HepG2 (cell line): ENCODE measurements around the gene PPRC1. TPM values are rescaled to one million over a fixed set of nuclear protein-coding genes. Genes with fewer than 3 reads are reported as not detected.

Experiments
- ATF7-NPFF ChIP-seq: sonication (generic); formaldehyde crosslinking; IDR thresholded peaks from 2 replicates; pipeline ENCODE4 v1.8.1; 2023; ENCODE audit warnings: mild to moderate bottlenecking, low read depth, missing genetic modification reagents, moderate library complexity
- DNMT1 ChIP-seq: sonication (generic); formaldehyde crosslinking; IDR thresholded peaks from 2 replicates; pipeline ENCODE4 v1.5.1; 2020; ENCODE audit warnings: mild to moderate bottlenecking, missing genetic modification reagents
- ETS1 ChIP-seq: sonication (generic); formaldehyde crosslinking; IDR thresholded peaks from 2 replicates; pipeline ENCODE4 v1.4.0; 2020; ENCODE audit warnings: missing genetic modification reagents
- GFI1 ChIP-seq: sonication (generic); formaldehyde crosslinking; IDR thresholded peaks from 2 replicates; pipeline ENCODE4 v1.5.0; 2020; ENCODE audit warnings: missing genetic modification reagents, mild to moderate bottlenecking, borderline replicate concordance
- HDAC2 ChIP-seq: sonication (generic); formaldehyde crosslinking; IDR thresholded peaks from 2 replicates; pipeline ENCODE4 v1.4.0; 2020; ENCODE audit warnings: missing genetic modification reagents
- HMGXB4 ChIP-seq, 2 experiments: sonication (generic) in 1 of 2; formaldehyde crosslinking in 1 of 2; IDR thresholded peaks; 2 replicates each; pipeline versions ENCODE4 v1.4.0 to v1.6.1; 2018 to 2020; ENCODE audit warnings: missing genetic modification reagents in 2 of 2, borderline replicate concordance in 1 of 2, low read depth in 1 of 2, mild to moderate bottlenecking in 1 of 2, missing biosample characterization in 1 of 2
- ISX ChIP-seq: sonication (generic); formaldehyde crosslinking; conservative IDR thresholded peaks from 2 replicates; pipeline ENCODE4 v1.5.0; 2020; ENCODE audit warnings: missing genetic modification reagents
- NBN ChIP-seq: fragments of 450-650 bp; conservative IDR thresholded peaks from 2 replicates; pipeline ENCODE4 v1.6.1; 2017
- NRL ChIP-seq: sonication (generic); formaldehyde crosslinking; IDR thresholded peaks from 2 replicates; pipeline ENCODE4 v1.5.0; 2020; ENCODE audit warnings: missing genetic modification reagents, mild to moderate bottlenecking, moderate library complexity, borderline replicate concordance
- REPIN1 ChIP-seq: sonication (generic); formaldehyde crosslinking; IDR thresholded peaks from 2 replicates; pipeline ENCODE4 v1.8.0; 2022; ENCODE audit warnings: missing genetic modification reagents, low read depth, mild to moderate bottlenecking, borderline replicate concordance
- SMARCE1 ChIP-seq: fragments of 450-650 bp; IDR thresholded peaks from 2 replicates; pipeline ENCODE4 v1.6.1; 2017; ENCODE audit warnings: borderline replicate concordance
- SRSF1 ChIP-seq: fragments of 200-400 bp; formaldehyde crosslinking; optimal IDR thresholded peaks from 2 replicates; pipeline ENCODE3; 2017; ENCODE audit warnings: mild to moderate bottlenecking, low read depth, low read length, moderate library complexity
- TFDP1 ChIP-seq: IDR thresholded peaks from 2 replicates; pipeline ENCODE4 v1.6.1; 2016; ENCODE audit warnings: missing compliant biosample characterization, missing genetic modification reagents, borderline replicate concordance
- YEATS2 ChIP-seq: sonication (generic); formaldehyde crosslinking; IDR thresholded peaks from 2 replicates; pipeline ENCODE4 v1.4.0; 2020; ENCODE audit warnings: missing genetic modification reagents, borderline replicate concordance
- ZBTB2 ChIP-seq: sonication (generic); formaldehyde crosslinking; IDR thresholded peaks from 2 replicates; pipeline ENCODE4 v1.8.0; 2022; ENCODE audit warnings: low read depth, missing genetic modification reagents
- ZBTB38 ChIP-seq: sonication (generic); formaldehyde crosslinking; IDR thresholded peaks from 2 replicates; pipeline ENCODE4 v1.5.1; 2020; ENCODE audit warnings: mild to moderate bottlenecking, missing genetic modification reagents
- ZFAT ChIP-seq: sonication (generic); formaldehyde crosslinking; conservative IDR thresholded peaks from 2 replicates; pipeline ENCODE4 v1.8.1; 2023; ENCODE audit warnings: missing genetic modification reagents, inconsistent platforms
- ZFY ChIP-seq: sonication (generic); formaldehyde crosslinking; IDR thresholded peaks from 2 replicates; pipeline ENCODE4 v1.4.0; 2020; ENCODE audit warnings: missing genetic modification reagents
- ZNF143 ChIP-seq: sonication (generic); formaldehyde crosslinking; IDR thresholded peaks from 2 replicates; pipeline ENCODE4 v1.4.0; 2020; ENCODE audit warnings: missing genetic modification reagents
- ZNF558 ChIP-seq: sonication (generic); formaldehyde crosslinking; IDR thresholded peaks from 2 replicates; pipeline ENCODE4 v1.9.0; 2022; ENCODE audit warnings: mild to moderate bottlenecking, missing genetic modification reagents, borderline replicate concordance
- ZNF564 ChIP-seq: sonication (generic); formaldehyde crosslinking; IDR thresholded peaks from 2 replicates; pipeline ENCODE4 v1.8.1; 2023; ENCODE audit warnings: mild to moderate bottlenecking, missing genetic modification reagents
- ZNF781 ChIP-seq: sonication (generic); formaldehyde crosslinking; IDR thresholded peaks from 2 replicates; pipeline ENCODE4 v1.5.1; 2020; ENCODE audit warnings: borderline replicate concordance, mild to moderate bottlenecking, missing genetic modification reagents; ENCODE audit errors: not compliant biosample characterization
- polyA plus RNA-seq, 8 experiments: library from polyadenylated mRNA; depleted of rRNA in 3 of 8; stranded (reverse) in 7 of 8; unstranded in 1 of 8; fragments of >200 nt; fragmentation: Illumina TruSeq in 4 of 8; extraction: Trizol in 4 of 8; gene quantifications; 2 replicates each; pipeline versions ENCODE4 v1.2.1 to v1.2.3, GENCODE V29; 2011 to 2016; ENCODE audit warnings: low read depth in 4 of 8, missing spikeins in 1 of 8, mixed read lengths in 1 of 8; ENCODE audit not compliant: insufficient read depth in 1 of 8
- total RNA-seq, 5 experiments: library from RNA; depleted of rRNA; stranded (reverse); fragments of >200 nt; fragmentation: Illumina TruSeq; extraction: Trizol; gene quantifications; 2 replicates each; pipeline ENCODE4 v1.2.3, GENCODE V29; 2016; ENCODE audit warnings: low read depth in 1 of 5

The PPRC1 gene
- total and polyA plus RNA-seq, 2 of the 13 experiments (the other 11 are each of a cell fraction or from before 2014, with no cell fraction given) = 18.7 to 24.2 TPM

- 0 out of 2 replicates have a peak, but pooled peaks have one; percentile 10 for TF ChIP-seq ATF7-NPFF (CRISPR knock-in tag)
- no peak for TF ChIP-seq ISX (CRISPR knock-in tag)
- TF ChIP-seq NRL (CRISPR knock-in tag) = no peak
- TF ChIP-seq ZNF564 (CRISPR knock-in tag) = 0 out of 2 replicates have a peak, but pooled peaks have one; percentile 49
- TF ChIP-seq ZBTB38 (CRISPR knock-in tag) = peak; percentile 49; the same call in 1 of the 2 replicates
- TF ChIP-seq TFDP1 = peak; percentile 30; the same call in 1 of the 2 replicates
- no peak for TF ChIP-seq ZNF143 (CRISPR knock-in tag)
- TF ChIP-seq SMARCE1 = no peak
- peak in 1 of 2 experiments; percentile 60; a peak in 2 of 4 replicates for TF ChIP-seq HMGXB4 (CRISPR knock-in tag; IDR thresholded peaks at IDR 0.05; ENCODE audit: borderline replicate concordance in 1 of 2, low read depth in 1 of 2)
- TF ChIP-seq ZBTB2 (CRISPR knock-in tag) = no peak
- TF ChIP-seq SRSF1 = peak; percentile 57
- no peak for TF ChIP-seq ETS1
- no peak for TF ChIP-seq ZNF781 (CRISPR knock-in tag)
- no peak for TF ChIP-seq DNMT1 (CRISPR knock-in tag)
- no peak for TF ChIP-seq ZNF558
- TF ChIP-seq ZFAT (CRISPR knock-in tag) = no peak
- no peak for TF ChIP-seq NBN
- no peak for TF ChIP-seq HDAC2
- TF ChIP-seq ZFY = no peak
- TF ChIP-seq REPIN1 (CRISPR knock-in tag) = no peak
- TF ChIP-seq YEATS2 (CRISPR knock-in tag) = peak; percentile 55; the same call in 1 of the 2 replicates
- 0 out of 2 replicates have a peak, but pooled peaks have one; percentile 22 for TF ChIP-seq GFI1 (CRISPR knock-in tag)
Measured at GRCh38 chr10:102117391-102118159, 15.3 kb upstream of the PPRC1 start (continued).
